Measurements from ENCODE around the gene MED13L.

Gene MED13L

DNA sequence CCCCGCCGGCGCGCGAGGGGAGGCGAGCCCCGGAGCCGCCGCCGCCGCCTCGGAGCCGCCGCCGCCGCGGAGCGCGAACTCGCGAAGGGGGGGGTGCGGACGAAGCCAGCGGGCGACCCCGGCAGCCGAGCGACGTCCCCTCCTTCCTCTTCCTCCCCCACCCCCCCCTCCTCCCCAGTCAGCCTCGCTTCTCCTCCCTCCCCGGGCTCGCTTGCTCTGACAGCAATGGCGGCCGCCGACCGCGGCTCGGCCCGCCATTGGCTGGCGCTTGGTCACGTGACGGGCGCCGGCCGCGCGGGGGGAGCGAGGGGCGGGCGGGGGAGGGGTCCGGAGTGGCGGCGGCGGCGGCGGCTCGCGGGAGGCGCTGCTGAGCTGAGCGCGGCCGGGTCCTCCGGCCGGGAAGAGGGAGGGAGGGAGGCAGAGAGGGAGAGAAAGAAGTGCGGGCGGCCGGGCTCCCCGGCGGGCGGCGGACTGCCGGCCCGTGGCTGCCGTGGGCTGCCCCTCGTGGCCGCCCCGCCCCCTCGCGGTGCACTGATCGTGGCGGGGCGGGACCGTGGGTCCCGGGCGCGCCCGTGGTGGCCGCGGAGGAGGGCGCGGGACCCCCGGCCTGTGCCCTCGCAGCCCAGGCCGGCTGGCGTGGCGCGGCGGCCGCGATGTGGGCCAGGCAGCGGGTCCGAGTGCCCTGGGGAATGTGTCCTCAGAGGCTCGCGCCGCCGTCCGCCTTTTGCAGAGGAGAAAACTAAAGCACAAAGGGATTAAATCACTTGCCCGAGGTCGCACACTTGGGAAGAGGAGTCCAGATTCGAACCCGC, at the start of gene MED13L:
MED13L (minus strand) TSS at position 227 of the 812 bp plus-strand sequence. CDS start 562 bp downstream, outside the sequence.
- peak; percentile 93 for DNase-seq

DNA sequence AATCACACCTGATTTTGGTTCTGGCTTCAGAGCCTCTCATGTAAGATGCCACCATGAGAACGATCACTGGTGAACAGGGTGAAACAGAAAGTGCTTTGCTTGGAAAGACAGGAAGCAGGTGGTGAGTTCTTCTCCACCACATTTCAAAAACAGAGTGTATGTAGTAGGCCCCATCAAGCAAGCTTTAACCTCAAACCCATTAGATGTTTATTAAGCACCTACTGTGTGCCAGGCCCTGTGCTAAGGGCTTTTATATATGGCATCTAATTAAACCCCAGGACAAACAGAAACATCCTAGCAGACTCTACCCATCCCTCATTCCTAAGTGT, 47.8 kb upstream of the MED13L start:
- DNase-seq = peak; percentile 49

DNA sequence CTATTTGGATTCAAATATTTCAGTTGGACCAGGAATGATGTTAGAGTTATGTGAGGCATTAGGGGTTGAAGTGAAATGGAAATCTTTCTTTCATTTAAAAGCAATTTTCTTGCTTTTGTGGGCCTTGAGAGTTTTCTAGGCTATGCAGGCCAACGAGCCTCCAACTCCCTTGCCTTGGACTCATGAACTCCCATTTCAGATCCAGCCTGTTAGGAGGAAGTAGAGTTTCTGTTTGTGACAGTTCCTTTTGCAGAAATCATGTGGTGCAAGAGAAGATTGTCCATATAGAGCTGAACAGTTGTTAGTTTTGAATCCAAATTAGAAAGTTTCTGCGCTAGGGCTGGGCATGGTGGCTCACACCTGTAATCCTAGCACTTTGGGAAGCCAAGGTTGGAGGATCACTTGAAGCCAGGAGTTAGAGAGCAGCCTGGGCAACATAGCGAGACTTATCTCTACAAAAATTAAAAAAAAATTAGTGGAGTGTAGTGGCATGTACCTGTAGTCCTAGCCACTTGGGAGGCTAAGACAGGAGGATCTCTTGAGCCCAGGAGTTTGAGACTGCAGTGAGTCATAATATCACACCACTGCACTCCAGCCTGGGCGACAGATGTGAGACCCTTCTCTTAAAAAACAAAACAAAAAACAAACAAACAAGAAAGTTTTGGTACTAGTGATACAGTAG, 47.3 kb upstream of the MED13L start:
- no peak for DNase-seq

DNA sequence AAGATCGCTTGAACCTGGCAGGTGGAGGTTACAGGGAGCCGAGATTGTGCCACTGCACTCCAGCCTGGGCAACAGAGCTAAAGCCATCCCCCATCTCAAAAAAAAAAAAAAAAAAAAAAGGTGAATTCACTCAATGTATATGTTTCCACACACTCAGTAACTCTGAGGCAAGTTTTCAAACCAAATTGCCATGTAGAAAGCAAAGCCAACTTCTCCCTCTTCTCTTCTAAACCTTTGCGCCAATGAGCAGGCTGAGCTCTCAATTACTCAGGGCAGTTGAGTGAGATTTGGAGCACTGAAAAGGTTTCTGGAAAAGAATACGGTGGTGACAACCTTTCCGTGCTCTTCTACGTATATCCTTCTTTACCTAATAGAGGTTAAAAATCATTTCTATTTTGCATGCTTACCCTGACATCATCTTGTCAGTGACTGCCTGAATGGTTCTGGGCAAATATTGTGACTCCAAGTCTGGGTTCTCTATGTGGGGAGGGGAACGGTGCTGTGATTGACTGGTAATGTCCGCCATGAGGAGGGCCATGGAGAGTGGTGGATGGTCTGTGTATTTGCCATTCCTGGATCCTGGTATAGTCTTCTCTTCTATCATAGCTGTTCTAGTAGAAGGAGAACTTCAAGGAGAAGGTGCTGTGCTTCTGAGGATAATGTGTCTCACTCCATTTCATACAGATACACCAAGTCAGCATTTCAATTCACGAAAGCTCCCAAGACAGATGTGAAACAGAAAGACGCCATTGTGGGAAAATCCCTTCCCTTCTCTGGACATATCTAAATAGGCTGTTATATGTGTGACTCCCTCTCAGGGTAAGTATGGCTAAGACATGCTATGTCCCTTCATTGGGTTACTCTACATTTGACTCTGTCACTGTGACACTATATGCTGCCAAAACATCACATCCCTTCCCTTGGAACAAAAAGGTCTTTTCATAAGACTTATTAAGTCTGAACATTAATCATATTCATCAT, 46.2 kb upstream of the MED13L start:
- no peak for DNase-seq

DNA sequence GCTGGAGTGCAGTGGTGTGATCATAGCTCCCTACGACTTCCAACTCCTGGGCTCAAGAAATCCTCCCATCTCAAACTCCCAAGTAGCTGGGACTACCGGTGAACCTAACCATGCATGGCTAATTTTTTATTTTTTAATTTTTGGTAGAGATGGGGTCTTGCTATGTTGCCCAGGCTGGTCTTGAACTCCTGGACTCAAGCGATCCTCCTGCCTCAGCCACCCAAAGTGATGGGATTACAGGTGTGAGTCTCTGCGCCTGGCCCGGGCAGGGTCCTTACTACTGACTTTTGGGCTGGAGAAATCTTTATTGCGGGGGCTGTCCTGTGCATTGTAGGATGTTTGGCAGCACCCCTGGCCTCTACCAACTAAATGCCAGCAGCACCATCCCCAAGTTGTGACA, 44.4 kb upstream of the MED13L start:
- DNase-seq = no peak

DNA sequence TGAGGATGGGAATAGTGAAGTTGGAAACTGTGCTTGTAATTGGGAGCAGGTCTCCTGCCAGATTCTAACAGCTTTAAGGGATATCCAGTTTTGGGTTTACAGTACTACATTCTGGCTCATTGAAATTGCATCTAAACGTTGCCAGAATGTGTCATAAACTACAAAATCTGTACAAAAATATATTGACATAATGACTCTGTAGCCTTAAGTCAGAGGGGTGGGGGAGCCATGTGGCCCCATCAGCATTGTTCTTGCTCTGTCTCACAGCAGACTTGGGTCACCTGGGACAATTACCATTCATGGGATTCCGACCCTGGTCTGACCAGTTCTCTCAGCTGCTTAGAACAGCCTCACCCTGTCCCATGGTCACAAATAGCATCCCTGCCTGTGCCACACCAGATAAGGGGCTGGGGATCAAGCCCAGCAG, 43.3 kb upstream of the MED13L start:
- no peak for DNase-seq

DNA sequence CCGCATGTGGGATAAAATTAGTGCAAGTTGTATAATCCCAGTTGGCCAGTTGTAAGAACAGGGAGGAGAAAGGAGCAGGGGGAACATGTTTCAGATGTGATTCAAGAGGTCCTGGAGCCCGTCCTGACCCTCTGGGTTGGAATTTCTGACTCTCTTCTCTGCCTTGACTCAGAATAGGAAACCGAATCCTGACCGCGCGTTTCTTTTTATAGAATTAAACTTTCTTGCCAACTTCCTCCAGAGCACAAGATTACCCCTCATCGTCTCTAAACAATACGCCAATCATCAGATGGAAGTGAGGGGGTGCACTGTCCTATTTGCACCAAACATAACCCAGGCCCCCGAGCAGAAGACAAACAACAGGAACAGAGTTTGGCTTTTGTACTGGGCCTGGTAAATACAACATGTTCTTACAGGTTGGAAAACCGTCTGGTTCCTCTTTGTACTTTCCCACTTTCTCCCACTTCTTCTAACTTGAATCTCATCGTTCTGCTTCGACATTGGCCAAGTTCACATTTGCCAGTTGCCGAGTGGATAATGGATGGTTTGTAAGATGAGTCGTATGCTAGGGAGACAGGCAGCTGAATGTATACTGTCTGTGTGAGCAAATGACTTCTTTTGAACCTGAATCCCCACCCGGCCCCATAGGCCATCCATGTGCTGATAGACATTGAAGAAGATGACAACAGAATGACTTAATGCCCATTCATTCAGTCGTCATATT, 42.6 kb upstream of the MED13L start:
- peak; percentile 6 for DNase-seq

DNA sequence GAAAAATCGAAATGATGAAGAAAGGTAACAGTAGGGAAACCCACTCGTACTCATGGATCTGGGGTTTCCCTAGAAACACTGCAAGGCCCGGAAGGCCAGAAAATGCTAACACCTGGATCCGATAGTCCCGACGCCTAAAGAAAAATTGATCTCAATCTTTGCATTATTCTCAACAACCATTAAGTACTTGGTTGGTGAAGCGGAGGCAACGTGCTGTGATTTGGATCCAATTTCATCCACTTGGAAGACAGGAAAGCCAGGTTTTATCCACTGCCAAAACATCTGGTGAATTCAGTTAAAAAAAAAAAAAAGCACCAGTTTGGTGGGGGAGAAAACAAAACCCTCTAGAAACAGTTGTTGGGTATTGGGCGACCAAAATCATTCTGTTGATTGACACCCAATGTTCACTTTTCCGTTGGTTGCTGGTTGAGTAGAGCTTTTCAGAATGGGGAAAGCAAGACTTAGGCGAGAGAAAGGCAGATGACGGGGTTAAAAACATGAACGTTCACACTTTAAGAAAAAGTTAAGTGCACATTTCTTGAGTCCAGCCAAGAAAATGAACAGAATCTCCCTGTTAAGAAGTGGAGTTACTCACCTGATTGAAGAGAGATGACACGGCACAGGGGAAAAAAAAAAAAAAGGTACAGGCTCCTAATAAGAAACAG, 41.9 kb upstream of the MED13L start:
- DNase-seq = no peak

DNA sequence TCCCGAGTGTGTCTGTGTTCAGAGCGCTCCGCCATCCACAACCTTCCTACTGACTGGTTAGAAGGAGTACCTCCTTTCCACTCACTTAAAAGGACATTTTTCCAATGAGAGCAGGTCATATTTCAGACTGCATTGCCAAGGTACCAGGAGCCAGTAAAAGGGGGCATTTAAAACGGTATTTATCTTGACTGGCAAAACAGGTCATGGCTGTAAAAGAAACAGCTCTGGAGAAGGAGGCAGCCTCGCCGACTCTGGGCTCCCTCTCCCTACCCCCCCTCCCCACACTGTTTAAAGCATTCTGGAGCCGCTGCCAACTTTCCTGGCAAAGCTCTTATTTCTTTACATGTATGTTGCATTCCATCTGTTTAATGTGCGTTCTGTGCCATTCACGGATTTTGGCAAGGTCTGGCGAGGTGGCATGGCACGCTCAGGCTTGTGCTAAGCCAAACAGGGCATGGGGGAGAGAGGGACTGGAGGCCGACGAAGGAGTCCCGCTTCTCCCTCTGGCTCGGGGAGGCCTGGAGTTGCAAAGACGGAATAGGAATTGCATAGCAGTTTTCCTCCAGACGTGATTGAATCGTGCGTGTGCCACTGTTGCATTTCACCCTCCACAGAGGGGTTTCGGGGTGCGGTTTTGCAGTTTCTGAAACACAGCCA, 41.2 kb upstream of the MED13L start:
- no peak for DNase-seq

DNA sequence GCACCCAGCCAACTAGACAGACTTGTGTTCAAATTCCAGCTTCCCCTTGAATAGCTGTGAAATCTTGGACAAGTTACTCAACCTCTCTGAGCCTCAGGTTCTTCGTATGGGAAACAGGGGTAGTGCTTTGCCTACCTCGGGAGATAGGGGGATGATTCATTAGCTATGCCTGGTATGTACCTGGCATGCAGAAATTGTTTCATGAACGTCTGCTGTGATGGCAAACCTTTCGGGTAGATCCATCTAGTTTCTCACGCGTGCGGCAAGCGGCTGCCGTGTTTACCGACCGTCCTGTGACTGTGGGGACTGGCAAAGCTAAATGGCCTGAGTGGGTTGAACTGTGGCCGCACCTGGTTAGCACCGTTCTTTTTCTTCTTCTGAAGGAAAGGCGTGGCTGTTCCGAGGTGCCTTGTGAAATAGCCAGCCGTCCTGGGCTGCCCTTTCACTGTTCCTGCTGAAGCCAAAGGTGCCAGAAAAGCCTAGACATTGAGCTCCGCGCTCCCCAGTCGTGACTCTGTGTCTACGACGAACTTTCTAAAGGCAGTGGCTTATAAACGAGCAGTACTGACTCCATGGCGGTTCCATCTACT, 40.6 kb upstream of the MED13L start:
- DNase-seq = no peak

DNA sequence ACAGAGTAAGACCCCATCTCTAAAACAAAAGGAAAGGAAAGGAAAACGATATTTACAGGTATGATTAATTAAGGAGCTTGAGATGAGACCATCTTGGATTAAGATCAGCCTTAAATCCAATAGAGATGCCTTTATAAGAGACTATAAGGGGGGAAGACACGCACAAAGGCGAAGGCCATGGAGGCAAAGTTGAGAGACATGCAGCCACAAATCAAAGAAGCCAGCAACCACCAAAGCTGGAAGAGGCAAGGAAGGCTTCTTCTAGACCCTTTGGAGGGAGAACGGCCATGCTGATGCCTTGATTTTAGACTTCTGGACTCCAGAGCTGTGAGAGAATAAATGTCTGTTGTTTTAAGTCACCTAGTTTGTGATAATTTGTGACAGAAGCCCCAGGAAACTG, 39.6 kb upstream of the MED13L start:
- DNase-seq = no peak

DNA sequence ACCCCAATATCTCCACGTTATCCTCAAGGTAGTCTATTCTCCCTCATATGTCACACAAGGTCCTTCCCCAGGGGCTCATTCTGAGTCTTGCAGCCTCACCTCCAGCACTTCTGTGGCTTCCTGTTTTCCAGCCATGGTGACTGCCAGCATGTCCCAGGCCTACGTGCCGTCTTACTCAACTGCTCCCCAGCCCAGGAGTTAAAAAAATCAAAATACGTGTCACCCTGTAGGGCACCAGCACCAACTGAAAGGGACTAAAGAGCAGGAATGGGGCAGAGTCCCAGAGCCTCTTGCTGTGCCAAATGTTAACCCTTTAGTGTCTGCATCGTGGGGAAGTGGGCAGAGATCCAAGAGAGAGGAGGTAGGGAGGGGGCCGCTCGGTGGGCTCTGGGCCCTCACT, 37.0 kb upstream of the MED13L start:
- no peak for DNase-seq

DNA sequence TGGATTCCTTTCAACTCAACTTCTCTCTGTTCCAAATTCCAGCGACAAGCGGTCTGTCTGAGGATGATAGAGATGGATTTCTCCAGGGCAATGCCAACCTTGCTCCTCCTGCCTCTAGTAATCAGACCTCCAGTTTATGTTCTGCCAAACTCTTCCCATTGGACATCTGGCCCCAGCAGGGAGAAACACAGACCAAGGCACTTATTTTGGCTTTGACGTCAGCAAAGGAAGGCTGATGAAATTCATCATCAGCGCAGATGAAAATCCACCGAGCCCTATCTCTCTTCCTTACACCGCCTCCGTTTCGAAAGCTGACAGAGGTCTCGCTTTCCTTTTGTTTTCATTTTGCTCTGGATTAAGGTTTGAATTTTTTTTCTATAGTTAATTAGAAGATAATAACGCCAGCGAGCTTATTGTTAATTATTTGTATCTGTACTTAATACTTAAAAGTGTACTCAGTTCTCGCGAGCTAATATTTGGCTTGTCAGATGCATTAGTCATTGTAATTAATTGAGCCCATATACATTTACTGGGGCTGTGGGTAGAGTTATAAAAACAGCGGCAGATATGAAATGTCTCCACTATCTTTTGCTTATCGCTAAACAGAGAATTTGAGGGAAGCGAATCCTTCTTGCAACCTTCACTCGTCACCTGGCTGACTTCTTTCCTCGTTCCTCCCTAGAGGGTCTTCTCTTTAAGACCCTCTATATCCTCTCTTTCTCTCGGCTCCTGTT, 35.9 kb upstream of the MED13L start:
- no peak for DNase-seq

DNA sequence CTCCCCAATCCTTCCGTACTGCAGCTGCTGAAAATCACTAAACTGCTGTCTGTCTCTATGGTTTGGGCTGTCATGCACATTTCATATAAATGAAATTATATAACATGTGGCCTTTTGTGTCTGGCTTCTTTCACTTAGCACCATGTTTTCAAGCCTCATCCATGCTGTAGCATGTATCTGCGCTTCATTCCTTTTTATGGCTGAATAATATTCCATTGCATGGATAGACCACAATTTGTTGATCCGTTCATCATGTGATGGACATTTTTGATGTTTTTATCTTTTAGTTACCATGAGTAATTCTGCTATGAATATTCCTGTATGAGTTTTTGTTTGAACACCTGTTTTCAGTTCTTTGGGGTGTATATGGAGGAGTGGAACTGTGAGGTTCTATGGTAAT, 32.6 kb upstream of the MED13L start:
- DNase-seq = no peak

DNA sequence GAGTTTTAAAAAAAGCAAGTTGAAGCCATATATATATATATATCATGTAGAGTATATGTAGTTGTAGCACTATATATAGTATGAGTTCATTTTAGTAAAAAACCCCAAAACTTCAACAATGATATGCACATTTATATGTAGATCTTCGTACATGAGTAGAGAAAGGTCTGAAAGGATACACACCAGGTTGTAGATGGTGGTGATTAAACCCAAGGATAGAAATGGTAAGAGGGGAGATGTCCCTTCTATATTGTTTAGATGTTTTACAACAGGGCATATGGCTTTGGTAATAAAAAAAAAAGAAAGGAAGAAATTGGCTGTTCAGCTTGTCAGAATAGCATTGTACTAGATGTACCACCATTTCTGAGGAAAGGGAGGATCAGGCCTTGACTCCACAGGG, 31.9 kb upstream of the MED13L start:
- no peak for DNase-seq

DNA sequence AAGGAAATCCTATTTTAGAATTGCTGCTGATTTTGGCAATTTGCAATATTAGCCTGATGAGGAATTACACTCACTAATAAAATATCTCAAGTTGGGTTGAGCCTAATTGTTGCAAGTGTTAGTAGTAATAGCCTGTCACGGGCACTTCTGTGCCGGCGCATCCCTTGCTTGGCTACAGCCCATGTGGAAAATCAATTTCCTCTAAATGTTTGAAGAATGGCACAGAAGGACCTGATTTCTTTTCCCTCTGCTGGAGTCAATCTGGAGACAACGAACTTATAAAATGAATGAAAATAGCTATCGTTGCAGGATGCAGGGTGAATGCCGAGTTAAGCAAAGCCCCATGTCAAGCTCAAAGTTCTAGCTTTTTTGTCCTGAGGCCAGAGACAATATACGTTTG, 31.2 kb upstream of the MED13L start:
- DNase-seq = no peak

DNA sequence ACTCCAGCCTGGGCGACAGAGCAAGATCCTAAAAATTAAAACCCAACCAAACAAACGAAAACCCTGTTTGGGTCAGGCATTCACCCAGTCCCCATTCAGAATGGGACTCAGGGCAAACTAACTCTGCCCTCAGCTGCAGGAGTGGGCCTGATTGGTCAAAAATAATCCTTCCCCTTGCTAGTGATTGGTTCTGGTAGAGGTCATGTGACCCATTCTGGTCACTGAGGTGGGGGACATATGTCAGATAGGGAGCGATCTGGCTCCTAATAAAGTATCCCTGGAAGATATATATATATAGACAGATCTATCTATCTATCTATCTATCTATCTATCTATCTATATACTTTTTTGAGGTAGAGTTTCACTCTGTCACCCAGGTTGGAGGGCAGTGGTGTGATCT, 29.5 kb upstream of the MED13L start:
- DNase-seq = no peak

DNA sequence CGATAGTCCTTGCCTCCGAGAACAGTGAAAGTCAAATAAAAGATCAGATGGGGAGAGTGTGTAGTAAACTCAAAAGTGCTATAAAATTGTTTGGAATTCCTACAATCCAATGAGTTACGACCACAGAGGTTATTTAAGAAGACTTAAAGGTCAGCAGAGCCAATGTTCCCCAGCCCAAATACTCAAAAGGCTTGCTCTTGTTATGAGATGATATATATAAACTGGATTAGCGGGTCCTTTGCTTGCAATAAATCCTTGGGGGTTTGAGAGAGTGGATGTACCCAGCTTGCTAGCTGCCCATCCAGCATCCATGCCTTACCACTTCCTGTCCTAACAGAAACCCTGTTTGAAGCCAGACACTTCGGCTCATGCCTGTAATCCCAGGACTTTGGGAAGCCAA, 29.0 kb upstream of the MED13L start:
- DNase-seq = no peak

DNA sequence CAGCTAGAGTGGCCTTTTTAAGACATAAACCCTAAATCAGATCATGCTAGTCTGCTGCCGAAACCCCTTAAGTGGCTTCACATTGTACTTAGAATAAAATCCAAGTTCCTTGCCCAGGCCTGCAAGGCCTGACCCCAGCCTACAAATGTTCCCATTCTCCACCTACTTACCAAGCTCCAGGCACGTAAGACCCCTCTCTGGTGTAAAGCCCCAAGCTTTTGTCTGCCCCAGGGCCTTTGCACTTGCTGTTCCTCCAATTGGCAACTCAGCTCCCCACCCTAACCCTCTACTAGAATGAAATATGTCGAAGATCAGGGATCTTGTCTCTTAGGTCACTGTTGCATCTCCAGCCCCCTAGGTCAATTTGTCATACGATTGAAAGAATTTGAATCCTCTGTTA, 27.1 kb upstream of the MED13L start:
- no peak for DNase-seq

DNA sequence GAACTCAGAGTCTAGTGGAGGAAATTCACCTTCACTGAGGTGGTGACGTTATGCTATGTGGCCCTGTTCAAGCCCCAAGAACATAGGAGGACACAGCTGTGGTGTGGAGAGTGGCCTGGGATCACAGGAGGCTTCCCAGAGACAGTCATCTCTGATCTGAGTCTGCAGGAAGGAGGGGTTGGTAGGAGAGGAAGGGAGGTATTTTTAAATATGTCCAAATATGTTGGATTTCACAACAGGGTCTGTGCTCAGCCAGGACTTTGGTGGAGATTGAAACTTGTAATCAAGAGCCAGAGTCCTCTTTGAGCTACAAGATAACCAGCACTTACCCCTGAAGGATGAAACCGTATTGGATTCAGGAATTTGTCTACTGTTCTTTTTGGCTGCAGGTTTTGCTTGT, 26.4 kb upstream of the MED13L start:
- no peak for DNase-seq

DNA sequence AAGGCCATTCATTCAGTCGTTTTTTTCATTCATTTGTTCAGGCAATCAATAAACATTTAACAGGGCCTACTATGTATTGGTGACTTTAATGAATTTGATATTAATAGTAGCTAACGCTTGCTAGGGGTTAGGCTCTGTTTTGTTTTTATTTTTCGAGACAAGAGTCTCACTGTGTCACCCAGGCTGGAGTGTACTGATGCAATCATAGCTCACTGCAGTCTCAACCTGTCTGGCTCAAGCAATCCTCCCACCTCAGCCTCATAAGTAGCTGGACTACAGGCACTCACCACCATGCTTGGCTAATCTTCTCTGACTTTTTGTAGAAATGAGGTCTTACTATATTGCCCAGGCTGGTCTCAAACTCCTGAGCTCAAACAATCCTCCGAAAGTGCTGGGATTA, 25.6 kb upstream of the MED13L start:
- DNase-seq = no peak
